Nephron progenitor cell (in vitro differentiated cells): ENCODE results near the gene TMEM217.

Experiments
- DNase-seq: peaks from one replicate; pipeline ENCODE4 v3.0.0; 2021
- H3K27ac Mint-ChIP-seq: 2 replicates; pipeline ENCODE4 v1.8.0; 2021; ENCODE audit warnings: mild to moderate bottlenecking, moderate library complexity, mixed read lengths
- H3K27me3 Mint-ChIP-seq: 2 replicates; pipeline ENCODE4 v1.8.0; 2021; ENCODE audit warnings: mild to moderate bottlenecking, low read depth, mixed read lengths; ENCODE audit not compliant: poor library complexity
- H3K36me3 Mint-ChIP-seq: 2 replicates; pipeline ENCODE4 v1.8.0; 2021; ENCODE audit warnings: low read depth, mixed read lengths
- H3K4me1 Mint-ChIP-seq: 2 replicates; pipeline ENCODE4 v1.8.0; 2021; ENCODE audit warnings: mixed read lengths
- H3K4me3 Mint-ChIP-seq: 2 replicates; pipeline ENCODE4 v1.8.0; 2021; ENCODE audit warnings: mild to moderate bottlenecking, moderate library complexity, mixed read lengths
- H3K9me3 Mint-ChIP-seq: 2 replicates; pipeline ENCODE4 v1.8.0; 2021; ENCODE audit warnings: mild to moderate bottlenecking, moderate library complexity, mixed read lengths
- TF ChIP-seq, protein P1 (sequence below): fragments of 200-600 bp; sonication (generic); IDR thresholded peaks from 2 replicates; pipeline ENCODE4 v1.5.0; 2021; ENCODE audit warnings: antibody characterized with exemption

The TMEM217 gene

GRCh38 chr6:37275350-37275749 lies 17.4 kb upstream of the TMEM217 start:
- Mint-ChIP-seq H3K9me3 (no peaks in the 10 kb centered on the region), H3K27ac (no peak overlapping the region)

DNA sequence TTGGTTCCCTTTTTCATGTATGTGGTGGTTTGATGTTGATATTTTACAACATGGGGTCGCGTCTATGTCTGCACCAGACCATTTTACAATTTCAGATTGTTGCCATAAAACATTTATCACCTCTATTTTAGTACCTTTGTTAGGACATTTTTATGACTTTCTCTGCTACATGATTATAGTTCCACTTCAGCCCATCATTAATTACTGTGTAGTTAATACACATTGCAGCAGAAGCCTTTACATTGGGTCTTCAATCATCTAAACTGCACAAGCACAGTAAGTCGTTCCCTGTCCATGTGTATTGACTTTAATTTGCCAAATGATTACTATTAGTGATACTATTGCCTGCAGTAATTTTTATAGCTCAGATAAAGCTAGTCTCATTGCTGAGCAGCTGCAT lies 15.7 kb upstream of the TMEM217 start:
- DNase-seq = no peak
- H3K27me3 Mint-ChIP-seq = peaks cover 4% of the 10 kb centered on the region
- peaks cover 13% of the 10 kb centered on the region for H3K36me3 Mint-ChIP-seq

More at GRCh38 chr6:37275350-37275749, 17.4 kb upstream of the TMEM217 start:
- no peak for DNase-seq
- Mint-ChIP-seq H3K36me3 (peaks cover 16% of the 10 kb centered on the region), H3K27me3 (peaks cover 4% of the 10 kb centered on the region), H3K4me3 (no peak overlapping the region), H3K4me1 (peaks cover 9% of the 10 kb centered on the region)
- TF ChIP-seq, protein P1, sequence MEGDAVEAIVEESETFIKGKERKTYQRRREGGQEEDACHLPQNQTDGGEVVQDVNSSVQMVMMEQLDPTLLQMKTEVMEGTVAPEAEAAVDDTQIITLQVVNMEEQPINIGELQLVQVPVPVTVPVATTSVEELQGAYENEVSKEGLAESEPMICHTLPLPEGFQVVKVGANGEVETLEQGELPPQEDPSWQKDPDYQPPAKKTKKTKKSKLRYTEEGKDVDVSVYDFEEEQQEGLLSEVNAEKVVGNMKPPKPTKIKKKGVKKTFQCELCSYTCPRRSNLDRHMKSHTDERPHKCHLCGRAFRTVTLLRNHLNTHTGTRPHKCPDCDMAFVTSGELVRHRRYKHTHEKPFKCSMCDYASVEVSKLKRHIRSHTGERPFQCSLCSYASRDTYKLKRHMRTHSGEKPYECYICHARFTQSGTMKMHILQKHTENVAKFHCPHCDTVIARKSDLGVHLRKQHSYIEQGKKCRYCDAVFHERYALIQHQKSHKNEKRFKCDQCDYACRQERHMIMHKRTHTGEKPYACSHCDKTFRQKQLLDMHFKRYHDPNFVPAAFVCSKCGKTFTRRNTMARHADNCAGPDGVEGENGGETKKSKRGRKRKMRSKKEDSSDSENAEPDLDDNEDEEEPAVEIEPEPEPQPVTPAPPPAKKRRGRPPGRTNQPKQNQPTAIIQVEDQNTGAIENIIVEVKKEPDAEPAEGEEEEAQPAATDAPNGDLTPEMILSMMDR = no peak

GRCh38 chr6:37272834-37273566 lies 15.1 kb upstream of the TMEM217 start:
- no peaks in the 10 kb centered on the region for H3K4me1 Mint-ChIP-seq
- H3K36me3 Mint-ChIP-seq = peaks cover 13% of the 10 kb centered on the region
- H3K27ac Mint-ChIP-seq = no peak overlapping the region
- no peak for DNase-seq
- TF ChIP-seq, protein P1 = no peak
- no peaks in the 10 kb centered on the region for H3K9me3 Mint-ChIP-seq
- H3K4me3 Mint-ChIP-seq = no peak overlapping the region
- H3K27me3 Mint-ChIP-seq = peaks cover 4% of the 10 kb centered on the region

More for the DNA sequence above, 15.7 kb upstream of the TMEM217 start:
- Mint-ChIP-seq H3K4me3 (no peak overlapping the region), H3K9me3 (no peaks in the 10 kb centered on the region), H3K27ac (no peak overlapping the region), H3K4me1 (no peaks in the 10 kb centered on the region)
- TF ChIP-seq, protein P1 = no peak

DNA sequence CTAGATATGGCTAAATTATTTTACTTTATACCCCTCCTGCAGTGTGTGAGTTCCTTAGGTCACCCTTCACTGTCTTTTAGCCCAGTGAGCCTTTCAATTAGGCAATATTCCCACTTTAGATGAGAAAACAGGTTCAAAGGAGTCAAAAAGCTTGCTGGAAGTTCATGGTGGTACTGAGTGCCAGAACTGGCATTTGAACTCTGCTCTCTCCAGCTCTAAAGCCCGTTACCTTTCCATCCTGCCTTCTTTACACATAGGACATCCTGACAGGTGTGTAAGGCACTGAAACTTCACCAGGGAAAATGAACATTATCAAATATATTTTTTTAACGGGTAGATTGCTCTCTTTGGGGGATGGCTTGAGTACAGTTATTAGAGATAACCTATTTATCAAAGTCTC lies 11.2 kb upstream of the TMEM217 start:
- Mint-ChIP-seq H3K4me1 (peaks cover 6% of the 10 kb centered on the region), H3K27ac (no peak overlapping the region), H3K36me3 (peaks cover 13% of the 10 kb centered on the region), H3K4me3 (no peak overlapping the region), H3K9me3 (no peaks in the 10 kb centered on the region), H3K27me3 (no peaks in the 10 kb centered on the region)
- TF ChIP-seq, protein P1 = no peak
- DNase-seq = no peak

- H3K27me3 Mint-ChIP-seq = no peaks in the 10 kb centered on the region
- DNase-seq = no peak
- peaks cover 17% of the 10 kb centered on the region for H3K4me1 Mint-ChIP-seq
- peaks cover 12% of the 10 kb centered on the region for H3K36me3 Mint-ChIP-seq
- no peak overlapping the region for H3K4me3 Mint-ChIP-seq
- no peaks in the 10 kb centered on the region for H3K9me3 Mint-ChIP-seq
- TF ChIP-seq, protein P1 = no peak
- H3K27ac Mint-ChIP-seq = no peak overlapping the region
Observed at GRCh38 chr6:37265860-37266259, 7.9 kb upstream of the TMEM217 start.

GRCh38 chr6:37265001-37265400 lies 7.1 kb upstream of the TMEM217 start:
- peaks cover 17% of the 10 kb centered on the region for H3K4me1 Mint-ChIP-seq

More at GRCh38 chr6:37265001-37265400, 7.1 kb upstream of the TMEM217 start:
- Mint-ChIP-seq H3K27ac (no peak overlapping the region), H3K36me3 (peaks cover 7% of the 10 kb centered on the region), H3K4me3 (no peak overlapping the region), H3K27me3 (no peaks in the 10 kb centered on the region), H3K9me3 (no peaks in the 10 kb centered on the region)
- TF ChIP-seq, protein P1 = no peak
- no peak for DNase-seq
